ENCODE data around the gene FBN2.

GRCh38 chr5:128587275-128587674 is 49.2 kb upstream of the FBN2 start:
- TF ChIP-seq POLR2A (IDR thresholded peaks at IDR 0.05) (no peak), CTCF (IDR thresholded peaks at IDR 0.05) (no peak)
